AG04449 (cell line): ENCODE measurements around the gene TLCD3B.

Source experiments
- CTCF ChIA-PET: fragments of 350-600 bp; formaldehyde crosslinking; extraction: SDS; loops from one replicate; lab custom pipeline; 2021; ENCODE audit warnings: antibody characterized with exemption; lab: Yijun Ruan, JAX
- POLR2A ChIA-PET: fragments of 400-600, 350-600 bp; formaldehyde crosslinking; extraction: SDS; loops from one replicate; lab custom pipeline; 2020; ENCODE audit warnings: antibody characterized with exemption, inconsistent platforms; lab: Yijun Ruan, JAX
- DNase-seq: peaks from one replicate; pipeline ENCODE4 v3.0.0-alpha.2; 2010; ENCODE audit warnings: low read depth, low spot score
- H3K4me3 ChIP-seq: 2 replicates; pipeline ENCODE4 v1.5.1; 2011; ENCODE audit warnings: low read depth, mild to moderate bottlenecking, control low read depth, low read length
- TF ChIP-seq, protein P1 (sequence below): IDR thresholded peaks from one replicate; pipeline ENCODE4 v1.5.1; 2011; ENCODE audit warnings: mild to moderate bottlenecking, moderate library complexity, low read length, control low read depth, inconsistent platforms; ENCODE audit not compliant: insufficient read depth; ENCODE audit errors: missing control alignments

Gene TLCD3B

DNA sequence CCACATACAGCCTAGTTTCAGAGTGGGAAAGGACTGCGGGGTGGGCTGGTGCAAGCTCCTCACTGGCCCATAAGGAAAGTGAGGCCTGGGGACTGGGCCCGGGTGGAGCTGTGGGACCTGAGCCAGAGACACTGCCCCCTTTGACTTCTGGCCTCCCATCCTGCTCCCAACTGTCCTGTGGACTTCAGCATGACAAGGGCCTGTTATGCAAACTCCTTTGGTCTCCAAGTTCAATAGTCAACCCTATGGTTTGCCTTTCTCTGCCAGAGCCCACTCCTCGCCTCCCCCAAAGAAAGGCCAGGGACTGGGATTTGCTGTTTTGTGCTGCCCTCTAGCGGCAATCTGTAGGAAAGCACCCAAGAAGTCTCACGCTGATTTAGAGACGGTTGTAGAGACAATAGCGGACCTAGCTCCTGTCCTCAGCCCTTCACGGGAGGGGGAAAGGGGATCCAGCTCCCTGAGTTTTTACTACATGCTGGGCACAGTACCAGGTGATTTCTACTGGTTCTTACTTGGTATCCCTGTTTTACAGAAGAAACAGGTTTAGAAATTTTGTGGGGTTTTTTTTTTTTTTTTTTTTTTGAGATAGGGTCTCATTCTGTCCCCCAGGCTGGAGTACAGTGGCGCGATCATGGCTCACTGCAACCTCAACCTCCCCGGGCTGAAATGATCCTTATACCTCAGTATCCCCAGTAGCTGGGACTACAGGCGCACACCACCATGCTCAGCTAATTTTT lies 1.2 kb upstream of the TLCD3B start:
- TF ChIP-seq, protein P1, sequence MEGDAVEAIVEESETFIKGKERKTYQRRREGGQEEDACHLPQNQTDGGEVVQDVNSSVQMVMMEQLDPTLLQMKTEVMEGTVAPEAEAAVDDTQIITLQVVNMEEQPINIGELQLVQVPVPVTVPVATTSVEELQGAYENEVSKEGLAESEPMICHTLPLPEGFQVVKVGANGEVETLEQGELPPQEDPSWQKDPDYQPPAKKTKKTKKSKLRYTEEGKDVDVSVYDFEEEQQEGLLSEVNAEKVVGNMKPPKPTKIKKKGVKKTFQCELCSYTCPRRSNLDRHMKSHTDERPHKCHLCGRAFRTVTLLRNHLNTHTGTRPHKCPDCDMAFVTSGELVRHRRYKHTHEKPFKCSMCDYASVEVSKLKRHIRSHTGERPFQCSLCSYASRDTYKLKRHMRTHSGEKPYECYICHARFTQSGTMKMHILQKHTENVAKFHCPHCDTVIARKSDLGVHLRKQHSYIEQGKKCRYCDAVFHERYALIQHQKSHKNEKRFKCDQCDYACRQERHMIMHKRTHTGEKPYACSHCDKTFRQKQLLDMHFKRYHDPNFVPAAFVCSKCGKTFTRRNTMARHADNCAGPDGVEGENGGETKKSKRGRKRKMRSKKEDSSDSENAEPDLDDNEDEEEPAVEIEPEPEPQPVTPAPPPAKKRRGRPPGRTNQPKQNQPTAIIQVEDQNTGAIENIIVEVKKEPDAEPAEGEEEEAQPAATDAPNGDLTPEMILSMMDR = peak; percentile 77
- no peak for DNase-seq
- H3K4me3 ChIP-seq = no peak overlapping the region
- ChIA-PET POLR2A (no interaction called here), CTCF (interaction anchor here (0.7 to 4.2 kb wide), 43 partner anchors 7 to 380 kb away, joined by 3 to 41 read pairs (median 5); partner anchors contain the start of genes ASPHD1, C16orf92, HIRIP3 and KIF22)

DNA sequence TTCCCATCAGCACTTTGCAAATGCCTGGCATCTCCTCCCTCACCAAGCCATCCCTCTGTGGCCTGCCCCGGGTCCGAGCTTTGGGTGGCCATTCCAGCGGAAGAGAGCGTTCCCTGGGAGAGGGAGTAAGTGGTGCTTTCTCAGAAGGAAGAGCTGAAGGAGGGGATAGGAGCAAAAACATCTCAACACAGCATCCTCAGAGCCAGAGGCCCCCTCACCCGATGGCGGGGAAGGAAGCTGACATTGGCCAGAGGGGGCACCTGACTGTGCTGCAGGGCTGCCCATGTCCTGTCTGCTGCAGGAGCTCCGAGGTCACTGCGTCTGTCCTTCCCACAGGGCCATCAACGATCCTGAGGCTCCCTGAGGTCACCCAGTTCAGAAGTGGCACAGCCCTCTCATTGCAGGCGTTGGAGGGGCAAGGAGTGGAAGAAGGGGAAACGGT lies 427 bp upstream of the TLCD3B start:
- POLR2A ChIA-PET = no interaction called here
- no peak overlapping the region for H3K4me3 ChIP-seq
- DNase-seq = no peak
- TF ChIP-seq, protein P1 = no peak
- CTCF ChIA-PET = interaction anchor here (0.7 to 4.2 kb wide), 38 partner anchors 8 to 381 kb away, joined by 3 to 41 read pairs (median 6); partner anchors contain the start of genes ASPHD1, C16orf92, HIRIP3 and KIF22

DNA sequence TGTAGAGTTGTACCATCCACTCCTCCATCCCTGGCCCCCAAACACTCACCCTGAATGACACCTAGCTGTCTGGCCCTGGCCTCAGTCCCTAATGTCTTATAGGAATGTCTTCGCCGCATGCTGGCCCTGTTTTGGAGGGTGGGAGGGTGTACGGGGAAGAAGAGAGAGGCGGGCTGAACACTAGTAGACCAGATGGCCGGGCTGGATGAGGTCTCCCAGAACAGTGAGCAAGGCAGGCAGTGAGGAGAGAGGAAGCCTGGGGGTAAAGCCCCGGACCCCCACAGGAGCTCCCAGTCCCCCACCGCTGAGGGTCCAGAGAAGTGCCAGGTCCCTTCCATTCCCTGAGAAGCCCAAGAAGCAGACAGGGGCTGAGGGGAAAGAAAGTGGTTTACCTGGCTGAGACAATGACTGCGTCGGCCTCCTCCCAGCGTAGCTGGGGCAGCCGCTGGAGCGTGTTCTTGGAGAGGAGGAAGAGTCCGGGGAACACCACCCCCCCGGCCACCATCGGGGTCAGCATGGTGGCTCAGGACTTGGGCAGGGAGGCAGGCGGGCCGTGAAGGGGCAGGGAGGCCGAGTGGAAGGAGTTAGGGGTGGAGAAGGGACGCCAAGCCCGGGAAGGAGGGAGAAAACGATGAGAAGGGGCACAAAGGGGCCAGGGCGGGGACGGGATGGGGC lies 923 bp downstream of the TLCD3B start:
- TF ChIP-seq, protein P1 = no peak
- POLR2A ChIA-PET = no interaction called here
- H3K4me3 ChIP-seq = no peak overlapping the region

DNA sequence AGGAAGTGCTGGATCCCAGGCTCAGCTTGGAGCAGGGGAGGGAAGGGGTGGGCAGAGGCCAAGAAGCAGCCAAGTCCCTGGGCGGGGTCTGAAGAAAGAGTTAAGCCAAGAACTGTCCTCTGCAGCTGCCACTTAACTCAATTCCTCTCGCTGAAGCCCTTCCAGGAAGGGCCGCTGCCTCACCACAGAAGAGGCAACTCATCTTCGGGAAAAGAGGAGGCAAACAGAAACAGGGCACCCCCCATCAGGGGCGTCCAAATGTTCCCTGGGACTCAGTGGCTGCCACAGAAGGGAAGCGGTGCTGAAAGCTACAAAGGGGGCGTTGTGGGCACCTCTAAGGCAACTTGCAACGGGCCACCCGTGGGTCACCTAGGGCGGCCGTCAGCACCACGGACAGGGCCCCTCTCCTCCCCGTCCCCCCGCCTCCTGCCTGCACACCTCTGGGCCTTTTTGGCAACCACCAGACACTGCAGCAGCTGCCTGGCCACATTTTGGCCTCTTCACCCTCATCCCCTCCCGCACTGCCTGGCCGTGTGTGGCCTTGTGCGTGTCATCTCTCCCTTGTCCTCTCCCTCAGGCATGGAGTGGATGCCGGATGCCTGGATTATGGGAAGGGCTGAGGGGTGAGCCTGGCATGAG lies 2.5 kb downstream of the TLCD3B start:
- POLR2A ChIA-PET = no interaction called here
- CTCF ChIA-PET = interaction anchor here (0.7 to 1.2 kb wide), 2 partner anchors 9 to 314 kb away, joined by 3 read pairs; no protein-coding TSS in a partner anchor
- TF ChIP-seq, protein P1 = no peak
- DNase-seq = no peak
- no peak overlapping the region for H3K4me3 ChIP-seq

More for the DNA sequence above, 923 bp downstream of the TLCD3B start:
- CTCF ChIA-PET = interaction anchor here (2.0 to 4.2 kb wide), 5 partner anchors 7 to 331 kb away, joined by 13 to 41 read pairs (median 28); partner anchors contain the start of gene C16orf92
- DNase-seq = no peak

DNA sequence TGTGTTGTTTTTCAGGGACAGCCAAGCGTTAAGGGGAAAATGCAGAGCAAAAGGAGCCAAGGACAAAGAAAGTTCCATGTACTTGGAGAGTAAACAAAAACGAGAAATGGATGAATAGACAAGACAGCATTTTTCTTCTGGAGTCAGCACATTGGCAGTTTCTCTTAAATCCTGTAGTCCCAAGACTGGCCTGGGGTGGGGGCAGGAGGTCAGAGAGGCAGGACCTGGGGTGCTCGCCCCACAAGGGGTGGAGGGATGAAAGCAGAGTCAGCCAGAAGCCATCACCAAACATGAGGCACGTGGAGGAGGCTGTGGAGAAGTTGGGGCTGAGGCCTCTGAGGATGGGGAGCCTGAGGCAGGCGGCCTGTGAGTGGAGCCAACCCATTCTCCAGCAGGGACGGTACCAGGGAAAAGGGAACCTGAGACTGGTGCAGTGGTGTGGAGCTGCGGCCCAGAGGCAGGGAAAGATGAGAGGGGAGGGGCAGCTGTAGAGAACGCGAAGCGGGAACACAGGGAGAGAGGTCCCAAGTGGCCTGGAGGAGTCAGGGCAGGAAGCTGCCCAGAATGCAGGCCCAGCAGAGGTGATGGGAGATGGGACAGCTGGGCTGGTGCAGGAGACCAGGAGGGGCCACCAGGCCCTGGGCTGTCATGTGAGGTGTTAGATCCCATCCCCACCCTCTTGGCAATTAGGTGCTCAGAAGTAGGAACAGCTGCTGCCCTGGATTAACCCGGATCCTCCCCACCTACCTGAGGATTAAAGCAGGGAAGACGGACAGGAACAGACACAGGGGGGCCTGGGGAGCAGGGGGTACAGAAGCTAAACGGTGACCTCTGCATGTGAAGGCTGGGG lies 3.3 kb downstream of the TLCD3B start:
- ChIA-PET POLR2A (no interaction called here), CTCF (interaction anchor here (0.7 to 1.2 kb wide), 2 partner anchors 8 to 313 kb away, joined by 3 read pairs; no protein-coding TSS in a partner anchor)
- DNase-seq = no peak
- TF ChIP-seq, protein P1 = no peak
- no peak overlapping the region for H3K4me3 ChIP-seq
